DND-41 (cell line): ENCODE data around the gene NOS1AP.

Source experiments
- CTCF ChIP-seq: IDR thresholded peaks from 2 replicates; pipeline ENCODE4 v1.5.1; 2012; ENCODE audit warnings: borderline replicate concordance, low read length, moderate library complexity, mild to moderate bottlenecking; ENCODE audit not compliant: poor library complexity, severe bottlenecking; ENCODE audit errors: extremely low read depth
- EZH2 ChIP-seq: IDR thresholded peaks from 3 replicates; pipeline ENCODE4 v1.6.1; 2012; ENCODE audit warnings: borderline replicate concordance, low read depth, mild to moderate bottlenecking, moderate library complexity, low read length, inconsistent platforms; ENCODE audit not compliant: severe bottlenecking

GRCh38 chr1:162371611-162372010 is 302.1 kb downstream of the NOS1AP start:
- TF ChIP-seq EZH2 (no peak), CTCF (no peak)
